ENCODE measurements around the gene KCTD17.

Gene KCTD17

GRCh38 chr22:37051391-37052385 is at the start of gene KCTD17:
KCTD17 (plus strand) TSS chr22:37051742; CDS start chr22:37051761, 19 bp downstream.
- DNase-seq, result peak in 1 of 2 experiments; percentile 18

DNA sequence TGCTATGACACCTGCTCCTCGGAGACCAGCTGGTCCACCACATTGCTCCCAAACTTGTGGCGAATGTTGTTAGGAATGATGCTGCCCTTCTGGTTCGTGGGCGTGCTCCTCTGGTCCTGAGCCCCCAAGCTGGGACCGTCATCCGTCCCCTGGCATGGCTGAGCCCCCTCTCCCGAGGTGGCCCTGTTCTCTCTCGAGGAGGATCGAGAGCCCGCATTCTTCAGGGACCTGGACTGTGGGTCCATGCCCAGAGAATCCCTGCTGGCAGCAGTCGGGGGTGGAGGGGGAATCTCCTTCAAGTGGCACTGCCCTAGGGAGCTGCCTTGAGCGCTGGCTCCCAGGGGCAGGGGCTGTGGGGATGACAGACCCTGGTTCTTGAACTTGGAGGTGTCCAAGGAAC is 49.7 kb upstream of the KCTD17 start:
- no peak for DNase-seq

DNA sequence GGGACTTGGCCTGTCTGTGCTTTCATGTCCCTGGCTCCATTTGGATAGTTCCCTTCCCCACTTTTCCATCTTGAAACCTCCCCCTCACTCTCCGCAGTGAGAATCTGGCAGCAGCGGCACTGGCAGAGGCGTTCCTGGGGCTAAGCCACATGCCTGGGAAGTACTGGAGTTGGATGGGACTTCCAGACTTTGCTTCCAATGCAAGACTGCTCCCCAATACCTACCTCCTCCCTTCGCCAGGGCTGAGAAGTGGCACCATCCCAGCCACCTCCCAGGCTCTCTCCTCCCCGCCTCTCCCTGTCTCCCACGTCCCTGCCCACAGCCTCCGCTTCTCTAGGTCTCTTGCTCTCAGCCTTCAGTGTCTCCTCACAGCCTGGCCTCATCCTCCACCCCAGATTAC is 48.9 kb upstream of the KCTD17 start:
- DNase-seq, result no peak

- no peak for DNase-seq
Observed at GRCh38 chr22:37007651-37008050, 43.9 kb upstream of the KCTD17 start.

DNA sequence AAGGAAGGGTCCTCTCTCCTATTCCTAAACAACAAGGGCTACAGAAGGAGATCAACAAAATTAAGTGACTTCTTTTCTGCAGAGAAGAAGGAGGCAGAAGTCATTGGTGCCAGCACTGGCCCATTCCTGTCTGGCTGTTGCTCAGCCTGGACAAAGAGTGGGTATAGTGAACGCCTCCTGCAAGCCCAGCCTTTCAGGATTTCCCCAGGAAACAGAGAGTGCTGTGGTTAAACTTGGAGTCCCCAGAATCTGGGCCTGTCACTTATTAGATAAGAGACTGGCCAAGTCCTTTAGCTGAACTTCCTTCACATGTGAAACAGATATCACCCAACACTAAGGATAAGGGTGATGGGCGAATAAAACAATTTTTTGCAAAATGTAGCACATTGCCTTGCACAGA is 43.2 kb upstream of the KCTD17 start:
- no peak for DNase-seq

- no peak for DNase-seq
Observed at GRCh38 chr22:37009490-37009889, 42.1 kb upstream of the KCTD17 start.

- no peak for DNase-seq
Observed at GRCh38 chr22:37010174-37010573, 41.4 kb upstream of the KCTD17 start.

DNA sequence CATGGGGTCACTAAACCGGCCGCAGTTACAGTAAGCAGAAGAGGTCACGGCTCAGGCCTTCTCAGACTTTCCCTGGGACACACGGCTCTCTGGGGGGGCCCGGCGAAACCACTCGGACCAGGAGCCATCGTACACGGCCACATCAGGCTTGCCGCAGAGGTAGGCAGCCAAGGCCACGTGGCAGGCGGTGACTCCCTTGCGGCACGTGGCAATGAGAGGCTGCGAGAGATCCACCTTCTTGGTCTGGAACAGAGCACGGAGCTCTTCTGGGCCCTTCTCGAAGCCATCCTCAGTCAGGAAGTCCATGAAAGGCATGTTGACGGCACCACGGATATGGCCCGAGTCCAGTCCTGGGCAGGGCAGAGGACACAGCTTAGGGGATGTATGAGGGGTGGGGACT is 40.6 kb upstream of the KCTD17 start:
- no peak for DNase-seq

DNA sequence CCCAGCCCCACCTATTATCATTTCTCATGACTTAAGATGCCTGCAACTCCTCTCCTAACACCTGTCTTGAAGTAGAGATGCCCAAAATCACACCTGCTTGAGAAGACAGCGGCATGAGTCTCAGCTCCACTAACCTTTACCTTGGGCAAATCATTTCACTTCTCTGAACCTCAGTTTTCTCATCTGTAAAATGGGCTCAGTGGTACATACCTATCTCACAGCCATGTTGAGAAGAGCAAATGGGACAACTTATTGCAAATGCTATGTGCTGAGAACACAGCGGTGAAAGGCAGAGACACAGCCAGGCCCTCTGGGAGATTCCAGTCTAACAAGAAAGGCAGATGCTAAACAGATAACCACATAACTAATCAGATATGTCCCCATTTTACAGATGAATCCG is 40.1 kb upstream of the KCTD17 start:
- DNase-seq, result no peak

DNA sequence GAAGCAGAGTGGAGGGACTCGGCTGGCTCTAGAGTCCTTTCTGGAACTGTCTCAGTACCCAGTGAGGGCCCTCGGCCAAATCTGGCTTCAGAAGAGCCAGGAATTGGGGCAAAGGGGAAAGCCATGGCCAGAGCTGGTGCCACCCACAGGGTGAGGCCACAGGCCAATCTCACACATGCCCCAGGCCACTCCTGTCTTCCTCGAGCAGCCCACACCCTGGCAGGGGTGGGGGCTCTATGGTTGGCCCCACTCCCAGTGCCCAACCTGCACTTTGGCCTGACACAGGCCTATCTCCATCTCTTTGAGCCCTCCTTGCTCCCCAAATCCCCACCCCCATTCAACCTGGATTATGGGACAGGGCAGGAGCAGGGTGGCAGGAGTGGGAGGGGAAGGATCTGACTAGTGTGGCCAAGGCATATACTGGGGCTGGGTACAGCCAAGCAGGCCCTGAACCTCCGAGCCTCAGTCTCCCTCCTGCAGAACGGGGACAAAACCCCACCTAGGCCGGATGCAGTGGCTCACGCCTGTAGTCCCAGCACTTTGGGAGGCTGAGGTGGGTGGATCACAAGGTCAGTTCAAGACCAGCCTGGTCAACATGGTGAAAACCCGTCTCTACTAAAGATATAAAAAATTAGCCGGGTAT is 39.2 kb upstream of the KCTD17 start:
- DNase-seq, result no peak

DNA sequence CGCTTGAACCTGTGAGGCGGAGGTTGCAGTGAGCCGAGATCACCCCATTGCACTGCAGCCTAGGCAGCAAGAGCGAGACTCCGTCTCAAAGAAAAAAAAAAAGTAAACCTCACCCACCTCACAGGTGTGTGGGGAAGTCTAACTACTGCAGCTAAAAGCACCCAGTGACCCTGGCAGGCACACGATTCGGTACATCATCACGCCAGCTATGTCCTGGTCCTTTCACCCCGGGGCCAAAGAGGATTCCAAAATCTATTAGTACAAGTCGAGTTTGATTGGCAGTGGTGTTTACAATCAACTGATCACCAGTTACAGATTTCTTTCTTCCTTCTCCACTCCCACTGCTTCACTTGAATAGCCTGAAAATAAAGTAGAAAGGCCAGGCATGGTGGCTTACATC is 38.6 kb upstream of the KCTD17 start:
- DNase-seq, result no peak

DNA sequence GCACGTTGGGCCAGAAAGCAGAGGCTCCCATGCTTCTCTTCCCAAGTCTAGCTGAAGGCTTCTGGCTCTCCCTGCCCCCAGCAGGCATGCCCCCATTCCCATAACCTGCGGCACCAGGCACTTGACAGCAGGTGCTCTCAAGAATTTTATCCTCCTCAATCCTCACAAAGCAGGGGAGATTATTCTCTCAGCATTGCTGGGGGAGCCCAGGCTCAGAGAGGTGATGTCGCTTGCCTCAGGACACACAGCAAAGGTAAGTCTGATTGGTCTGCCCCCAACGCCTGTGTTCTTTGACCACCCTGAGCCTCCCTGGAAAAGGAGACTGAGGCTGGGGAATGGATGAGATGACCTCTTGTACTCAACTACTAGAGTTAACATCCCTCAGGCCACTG is 37.1 kb upstream of the KCTD17 start:
- DNase-seq, result no peak

DNA sequence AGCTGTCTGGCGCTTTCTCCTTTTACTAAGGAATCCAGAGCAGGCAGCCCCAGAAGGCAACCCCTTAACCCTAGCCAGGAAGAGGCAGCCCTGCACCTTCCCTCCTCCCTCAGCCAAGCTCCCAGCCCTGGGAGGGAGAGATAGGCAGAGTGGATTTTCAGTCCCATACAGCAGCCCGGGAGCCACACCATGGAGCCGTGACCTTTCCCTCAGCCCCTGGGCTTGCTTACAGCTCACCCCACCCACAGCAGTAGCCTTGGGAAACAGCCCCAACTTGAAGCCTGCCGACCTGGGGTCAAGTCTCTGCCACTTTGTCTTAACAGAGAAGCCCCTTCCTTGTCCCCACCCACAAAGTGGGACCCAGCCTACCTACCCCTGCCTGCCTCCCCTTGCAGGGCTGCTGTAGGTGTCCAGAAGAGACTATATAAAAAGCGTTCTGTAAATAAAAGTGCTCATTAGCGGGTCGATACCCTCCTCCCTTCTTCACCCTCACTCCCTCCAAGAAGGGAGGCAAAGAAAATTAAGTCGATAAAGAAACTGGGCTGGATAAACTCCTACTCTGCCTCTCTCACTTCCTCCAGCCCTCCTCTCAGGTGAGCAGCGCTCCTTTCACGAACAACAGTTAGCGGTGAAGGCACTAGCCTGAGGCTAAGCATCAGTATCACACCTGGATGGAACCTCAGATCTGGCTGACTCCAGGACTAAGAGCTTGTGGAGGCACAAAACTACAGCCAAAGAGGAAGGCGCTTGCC is 36.5 kb upstream of the KCTD17 start:
- no peak for DNase-seq

- DNase-seq, result no peak
Observed at GRCh38 chr22:37015587-37015878, 36.0 kb upstream of the KCTD17 start.

DNA sequence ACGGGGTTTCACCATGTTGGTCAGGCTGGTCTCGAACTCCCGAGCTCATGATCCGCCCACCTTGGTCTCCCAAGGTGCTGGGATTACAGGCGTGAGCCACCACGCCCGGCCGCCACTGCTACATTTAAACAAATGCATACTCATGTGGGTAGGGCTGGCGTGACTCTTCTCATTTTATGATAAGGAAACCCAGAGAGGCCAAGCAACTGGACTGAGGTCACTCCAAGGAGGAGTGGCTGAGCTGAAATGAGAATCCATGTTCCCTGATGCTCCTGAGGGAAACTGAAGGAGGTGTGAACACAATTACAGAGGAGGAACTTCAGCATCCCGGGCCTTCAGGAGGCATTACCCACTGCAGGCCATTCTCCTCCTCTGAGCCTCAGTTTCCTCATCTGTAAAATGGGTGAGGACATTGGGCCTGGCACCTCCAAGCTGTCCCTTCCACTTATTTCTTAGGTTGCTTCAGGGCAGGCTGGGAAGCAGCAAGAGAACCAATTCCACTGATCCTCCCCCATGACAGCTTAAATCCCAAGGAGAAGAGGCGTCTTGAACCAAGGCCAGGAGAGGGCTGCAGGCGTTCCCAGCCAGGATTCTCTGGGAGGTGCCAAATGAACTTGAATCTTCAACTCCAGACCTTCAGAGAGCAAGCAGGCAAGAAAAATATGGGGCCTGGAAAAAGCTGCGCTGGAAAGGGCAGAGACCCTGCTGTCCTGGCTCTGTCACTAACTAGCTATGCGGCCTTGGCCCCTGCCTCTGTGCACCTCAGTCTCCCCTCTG is 35.2 kb upstream of the KCTD17 start:
- no peak for DNase-seq

DNA sequence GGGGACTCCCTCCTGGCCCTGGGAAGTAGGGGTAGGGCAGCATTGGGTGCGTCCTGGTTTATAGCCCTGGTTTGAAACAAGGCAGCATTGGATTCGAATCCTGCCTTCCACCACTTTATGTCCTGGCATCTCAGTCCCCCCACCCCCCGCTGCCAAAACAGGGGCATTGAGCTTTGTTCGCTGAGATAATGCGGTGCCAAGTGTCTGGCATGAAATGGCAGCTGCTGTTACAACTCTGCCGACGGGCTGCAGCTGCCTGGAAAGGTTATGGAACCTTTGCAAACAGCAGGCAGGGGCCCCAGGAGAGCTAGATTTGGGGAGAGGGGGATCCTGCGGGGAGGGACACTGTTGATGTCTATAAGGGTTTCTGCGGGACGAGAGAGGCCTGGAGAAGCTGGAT is 34.2 kb upstream of the KCTD17 start:
- no peak for DNase-seq

DNA sequence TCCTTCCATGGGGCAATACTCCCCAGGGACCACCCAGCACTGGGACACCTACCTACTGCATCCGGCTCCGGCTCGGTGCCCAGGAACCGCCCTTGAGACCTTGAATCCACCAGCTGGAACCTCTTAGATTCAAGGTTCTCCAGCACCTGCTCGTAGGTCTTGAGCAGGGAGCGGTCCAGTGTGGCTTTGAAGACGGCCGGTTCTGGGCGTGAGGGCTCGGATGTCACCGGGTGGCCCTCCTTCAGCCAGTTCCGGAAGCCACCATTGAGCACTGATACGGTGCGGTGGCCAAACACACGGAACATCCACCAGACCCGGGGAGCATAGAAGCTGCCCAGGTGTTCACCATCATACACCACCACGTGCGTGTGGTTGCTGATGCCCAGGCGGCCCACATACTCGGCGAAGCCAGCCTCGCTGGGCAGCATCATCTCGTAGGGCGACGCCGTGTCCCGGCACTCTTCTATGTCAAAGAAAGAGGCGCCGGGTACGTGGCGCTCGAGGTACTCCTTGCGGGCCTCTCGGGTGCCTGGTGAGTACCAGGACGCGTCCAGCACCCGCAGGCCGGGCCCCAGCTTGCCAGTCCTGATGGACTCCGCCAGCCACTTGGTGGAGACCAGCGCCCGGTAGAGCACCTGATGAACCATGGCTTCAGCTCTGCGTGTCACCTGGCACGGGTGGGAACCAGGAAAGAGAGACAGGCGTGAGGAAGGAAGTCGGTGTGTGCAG is 33.3 kb upstream of the KCTD17 start:
- no peak for DNase-seq

GRCh38 chr22:37018815-37019308 is 32.7 kb upstream of the KCTD17 start:
- DNase-seq, result peak in 1 of 2 experiments; percentile 13

DNA sequence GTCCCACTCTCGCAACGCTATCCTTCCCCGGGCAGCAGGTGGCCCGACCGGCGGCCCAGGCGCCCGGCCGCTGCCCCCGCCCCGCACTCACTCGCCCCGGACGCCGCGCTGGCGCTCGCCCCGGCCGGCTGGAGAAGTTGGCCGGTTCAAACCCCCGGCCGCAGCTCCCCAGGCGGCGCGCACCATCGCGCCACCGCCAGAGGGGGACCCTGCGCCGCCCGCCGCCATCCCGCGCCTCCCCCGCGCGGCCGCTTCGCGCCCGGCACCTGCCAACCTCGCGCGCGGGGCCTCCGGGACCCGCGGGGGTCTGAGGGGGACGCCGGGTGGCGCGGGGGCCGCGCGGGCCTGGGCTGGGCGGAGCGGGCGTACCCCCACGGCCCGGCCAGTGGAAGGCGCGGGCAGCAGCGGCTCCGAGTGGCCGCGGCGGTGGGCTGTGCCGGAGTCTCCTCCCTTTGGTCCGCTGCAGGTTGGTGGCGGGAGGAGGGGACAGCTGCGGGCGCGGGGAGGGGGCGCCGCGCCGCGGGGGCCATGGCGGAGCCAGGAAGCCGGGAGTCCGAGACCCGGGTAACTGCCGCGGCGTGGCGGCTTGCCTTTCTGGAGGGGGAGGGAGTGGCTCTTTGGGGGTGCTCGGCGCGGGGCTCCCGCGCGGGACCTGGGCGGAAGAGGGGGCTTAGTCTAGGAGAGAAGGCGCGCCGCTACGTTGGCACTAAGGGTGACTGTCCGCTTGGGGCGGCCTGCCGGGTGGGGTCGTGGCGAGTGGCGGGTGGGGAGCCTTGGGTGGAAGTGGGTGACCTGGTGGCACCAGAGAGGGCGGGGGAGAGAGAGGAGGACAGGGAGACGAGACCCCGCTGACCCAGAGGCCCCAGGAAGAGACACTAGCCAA is 32.0 kb upstream of the KCTD17 start, which contains the start of the genes MPST and TST:
Gene MPST, plus strand, starts transcription at position 434 of the 883 bp plus-strand sequence. Its CDS starts 95 bp downstream, at position 529.
Gene TST, minus strand, starts transcription at position 139 of the 883 bp plus-strand sequence. CDS start 715 bp downstream, outside the sequence.
- DNase-seq, result peak in 1 of 2 experiments; percentile 31

- peak in 1 of 2 experiments; percentile 37 for DNase-seq
Observed at GRCh38 chr22:37020192-37020479, 31.4 kb upstream of the KCTD17 start.

DNA sequence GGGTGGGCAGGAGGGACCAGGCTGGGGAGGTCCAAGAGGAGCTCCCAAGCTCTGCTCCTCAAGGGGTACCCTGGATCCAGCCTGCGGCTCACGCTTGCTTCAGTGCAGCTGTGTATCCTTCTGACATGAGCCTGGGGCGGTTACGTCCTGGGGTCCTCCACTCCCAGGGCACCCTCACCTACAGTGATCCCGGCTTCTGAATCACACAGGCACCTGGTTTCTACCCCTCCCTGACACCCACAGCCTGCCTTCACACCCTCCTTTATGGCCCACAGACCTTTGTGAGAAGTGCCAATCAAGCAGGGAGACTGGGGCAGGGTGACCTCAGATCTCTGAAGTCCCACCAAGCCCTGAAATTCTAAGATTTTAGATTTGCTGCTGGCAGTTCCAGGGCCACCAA is 30.5 kb upstream of the KCTD17 start:
- DNase-seq, result no peak
